DMS53 treated with DMSO at 0.1 percent for 48 hours (cell line): ENCODE results near the gene HOXC12.

Experiments
- DNase-seq: peaks from one replicate; lab custom pipeline; 2025; ENCODE audit not compliant: unreplicated experiment; lab: John Stamatoyannopoulos, UW

HOXC12 gene, protein sequence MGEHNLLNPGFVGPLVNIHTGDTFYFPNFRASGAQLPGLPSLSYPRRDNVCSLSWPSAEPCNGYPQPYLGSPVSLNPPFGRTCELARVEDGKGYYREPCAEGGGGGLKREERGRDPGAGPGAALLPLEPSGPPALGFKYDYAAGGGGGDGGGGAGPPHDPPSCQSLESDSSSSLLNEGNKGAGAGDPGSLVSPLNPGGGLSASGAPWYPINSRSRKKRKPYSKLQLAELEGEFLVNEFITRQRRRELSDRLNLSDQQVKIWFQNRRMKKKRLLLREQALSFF

DNA sequence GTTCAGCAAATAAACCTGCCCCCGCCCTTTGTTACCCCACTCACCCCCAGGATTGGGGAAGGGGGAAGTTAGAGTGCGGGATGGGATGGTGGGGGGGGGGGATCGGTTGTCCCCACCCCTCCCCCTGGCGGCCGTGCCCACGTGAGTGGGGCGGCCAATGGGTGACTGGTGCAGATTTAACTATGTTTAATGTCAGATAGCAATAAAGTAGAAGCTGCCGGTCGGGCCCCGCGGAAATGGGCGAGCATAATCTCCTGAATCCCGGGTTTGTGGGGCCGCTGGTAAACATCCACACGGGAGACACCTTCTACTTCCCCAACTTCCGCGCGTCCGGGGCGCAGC is at the start of gene HOXC12:
Gene HOXC12, plus strand, starts transcription at position 210 of the 342 bp plus-strand sequence. Its CDS starts 27 bp downstream, at position 237.
- no peak for DNase-seq

DNA sequence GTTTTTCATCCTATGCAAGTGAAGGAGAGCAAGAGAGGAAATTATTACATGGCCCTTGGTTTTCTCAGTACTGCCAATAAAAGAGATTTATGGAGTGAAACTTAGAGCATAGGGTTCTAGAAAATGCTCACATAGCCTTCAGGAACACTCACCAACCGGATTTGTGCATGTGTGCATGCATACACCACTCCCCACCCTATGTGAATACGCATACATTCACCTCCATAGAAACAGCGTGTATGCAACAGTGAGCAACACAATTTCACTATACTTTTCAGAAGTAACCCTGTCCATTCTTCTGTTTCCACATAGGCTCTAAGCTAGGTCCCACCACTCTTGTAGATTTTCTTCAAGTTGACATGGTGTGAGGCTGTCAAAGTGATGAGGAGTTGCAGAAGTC is 47.6 kb upstream of the HOXC12 start:
- DNase-seq: no peak

DNA sequence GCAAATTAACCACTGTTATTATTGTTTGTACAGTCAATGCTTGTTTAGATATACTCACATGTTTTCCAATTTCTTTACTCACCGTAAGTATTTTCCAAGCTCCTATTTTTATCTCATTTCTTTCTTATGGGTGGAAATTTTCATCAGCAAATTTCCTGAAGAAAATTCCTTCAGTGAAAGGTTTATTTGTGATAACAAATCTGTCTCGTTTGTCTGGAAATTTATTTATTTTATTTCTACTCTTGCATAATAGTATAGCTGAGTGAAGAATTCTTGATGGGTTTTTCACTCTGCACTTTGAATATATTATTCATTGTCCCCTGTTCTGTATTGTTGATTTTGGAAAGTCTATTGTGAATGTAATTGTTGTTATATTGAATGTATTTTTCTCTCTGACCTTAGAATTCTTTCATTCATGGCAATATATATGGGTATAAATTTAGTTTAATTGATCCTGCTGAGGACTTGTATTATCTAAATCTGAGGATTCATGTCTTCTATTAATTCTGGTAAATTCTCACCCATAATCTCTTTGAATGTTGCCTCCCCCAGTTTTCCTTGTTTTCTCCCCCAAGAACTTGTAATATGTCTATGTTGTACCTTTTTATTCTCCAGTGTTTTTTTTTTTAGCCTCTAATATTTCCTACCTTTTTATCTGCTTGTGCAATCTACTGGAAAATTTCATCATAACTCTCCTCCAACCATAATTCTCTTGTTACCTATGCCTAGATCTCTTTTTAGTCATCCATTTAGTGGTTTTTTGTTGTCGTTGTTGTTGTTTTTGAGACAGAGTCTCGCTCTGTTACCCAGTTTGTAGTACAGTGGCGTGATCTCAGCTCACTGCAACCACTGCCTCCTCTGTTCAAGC is 37.7 kb upstream of the HOXC12 start:
- DNase-seq: no peak

- DNase-seq: no peak
These were observed 29.9 kb upstream of the HOXC12 start for GRCh38 chr12:53924521-53925405.

DNA sequence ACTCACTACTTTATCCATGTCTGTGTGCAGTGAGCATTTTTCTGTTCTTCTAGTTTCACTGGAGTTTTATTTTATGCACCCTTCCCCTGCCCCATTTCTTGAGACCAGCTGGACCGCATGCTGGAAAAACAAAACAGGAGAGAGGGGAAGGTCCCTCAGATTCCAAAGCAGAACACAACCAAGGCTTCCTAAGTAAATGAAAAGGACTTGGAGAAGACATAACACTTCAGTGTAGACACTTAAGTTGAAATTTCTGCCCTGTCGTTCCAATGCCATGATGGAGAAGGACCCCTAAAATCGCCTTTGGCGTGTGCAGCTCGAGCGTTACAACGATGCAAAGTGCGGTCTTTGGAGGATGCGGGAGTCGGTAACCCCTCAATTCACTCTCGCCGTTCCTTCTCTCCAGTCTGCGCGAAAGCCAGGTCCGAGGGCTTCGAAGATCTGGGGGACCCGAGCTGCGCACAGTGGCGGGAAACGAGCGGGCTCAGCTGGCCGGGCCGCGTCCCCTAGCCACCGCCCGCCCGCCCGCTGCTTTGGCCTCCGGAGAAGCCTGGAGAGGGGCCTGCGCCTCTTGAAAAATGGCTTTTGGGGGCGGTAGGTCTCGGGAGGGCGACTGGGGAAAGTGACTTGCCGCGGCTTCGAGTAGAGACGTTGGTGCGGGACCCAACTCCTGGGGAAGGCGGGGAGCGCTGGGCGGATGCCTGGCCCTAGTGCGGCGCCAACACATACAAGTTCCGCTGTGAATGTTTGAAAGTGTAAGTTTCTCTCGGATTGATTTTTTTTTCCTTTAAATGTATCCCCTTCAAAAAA is 27.3 kb upstream of the HOXC12 start:
- DNase-seq: no peak

DNA sequence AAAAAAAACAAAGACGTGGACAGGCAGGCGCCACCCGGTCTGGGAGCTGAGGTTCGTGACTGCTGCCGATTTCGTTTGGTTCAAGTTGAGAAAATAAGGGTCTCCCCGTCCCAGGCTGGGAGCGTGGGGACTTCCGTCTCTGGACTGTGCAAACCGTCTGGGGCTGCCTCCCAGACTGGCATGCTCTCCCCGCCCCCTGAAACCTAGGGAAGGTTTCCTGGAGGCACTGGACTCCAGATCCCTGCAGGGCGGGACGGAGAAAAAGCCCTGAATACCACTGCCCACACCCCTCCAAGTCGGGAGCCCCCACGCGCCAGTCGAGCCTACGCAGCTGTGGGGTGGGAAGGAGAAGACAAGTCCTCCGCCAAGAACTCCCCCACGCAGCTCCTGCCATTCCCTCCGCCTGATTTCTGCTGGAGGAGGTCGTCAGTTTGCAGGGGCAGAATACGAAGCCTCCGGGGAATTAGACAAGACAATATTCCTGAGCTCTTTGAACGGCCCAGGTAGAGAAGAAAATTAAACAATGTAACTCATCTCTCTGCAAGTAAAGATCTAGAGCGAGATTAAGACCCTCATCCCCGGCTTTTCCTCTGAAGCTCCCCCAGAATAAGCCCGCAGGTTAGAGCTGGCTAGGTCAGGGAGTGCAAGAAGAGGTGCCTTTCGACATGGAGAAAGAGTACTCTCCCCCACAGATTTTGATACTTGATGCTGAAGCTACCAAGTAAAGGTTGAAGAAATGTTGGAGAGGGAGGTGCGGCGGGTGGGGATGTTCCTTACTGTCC is 26.5 kb upstream of the HOXC12 start:
- no peak for DNase-seq

DNA sequence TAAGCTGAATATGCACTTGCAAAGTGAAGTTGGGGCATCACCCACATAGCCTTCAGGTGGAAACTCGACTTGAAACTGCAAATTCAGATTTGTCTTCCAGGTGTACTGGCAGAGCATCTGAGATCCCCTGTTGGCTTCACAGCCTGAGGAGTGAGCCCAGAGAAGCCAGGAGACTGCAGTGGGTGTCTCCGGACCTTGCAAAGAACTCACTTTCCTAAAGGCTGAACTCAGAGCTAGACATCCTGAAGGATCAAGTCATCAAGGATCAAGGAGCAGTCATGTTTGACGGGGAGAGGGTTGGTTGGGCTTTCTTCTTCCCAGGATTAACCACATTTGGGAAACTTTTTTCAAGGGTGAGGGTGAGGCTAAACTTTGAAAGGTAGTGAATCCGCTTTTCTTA is 25.2 kb upstream of the HOXC12 start:
- DNase-seq: no peak

- DNase-seq: no peak
These were observed 24.0 kb upstream of the HOXC12 start for GRCh38 chr12:53930591-53931255.

- DNase-seq: no peak
These were observed 22.7 kb upstream of the HOXC12 start for GRCh38 chr12:53931844-53932581.

GRCh38 chr12:53932915-53933314 is 21.8 kb upstream of the HOXC12 start:
- no peak for DNase-seq

- DNase-seq: no peak
These were observed 19.0 kb upstream of the HOXC12 start for GRCh38 chr12:53935383-53936341.

- DNase-seq: no peak
These were observed 17.6 kb upstream of the HOXC12 start for GRCh38 chr12:53937099-53937498.

- DNase-seq: no peak
These were observed 16.9 kb upstream of the HOXC12 start for GRCh38 chr12:53937596-53938325.

- no peak for DNase-seq
These were observed 16.2 kb upstream of the HOXC12 start, which contains the start of gene HOXC13 for GRCh38 chr12:53938326-53939140. Gene HOXC13, plus strand, starts transcription at chr12:53938831. Its CDS starts 76 bp downstream, at chr12:53938907.

GRCh38 chr12:53939141-53940108 is 15.3 kb upstream of the HOXC12 start:
- DNase-seq: no peak
